ENCODE data around the gene RSPO4.

GRCh38 chr20:916125-916799, 85.8 kb downstream of the RSPO4 start, which contains the start of gene ANGPT4:
- TF ChIP-seq, protein P1, sequence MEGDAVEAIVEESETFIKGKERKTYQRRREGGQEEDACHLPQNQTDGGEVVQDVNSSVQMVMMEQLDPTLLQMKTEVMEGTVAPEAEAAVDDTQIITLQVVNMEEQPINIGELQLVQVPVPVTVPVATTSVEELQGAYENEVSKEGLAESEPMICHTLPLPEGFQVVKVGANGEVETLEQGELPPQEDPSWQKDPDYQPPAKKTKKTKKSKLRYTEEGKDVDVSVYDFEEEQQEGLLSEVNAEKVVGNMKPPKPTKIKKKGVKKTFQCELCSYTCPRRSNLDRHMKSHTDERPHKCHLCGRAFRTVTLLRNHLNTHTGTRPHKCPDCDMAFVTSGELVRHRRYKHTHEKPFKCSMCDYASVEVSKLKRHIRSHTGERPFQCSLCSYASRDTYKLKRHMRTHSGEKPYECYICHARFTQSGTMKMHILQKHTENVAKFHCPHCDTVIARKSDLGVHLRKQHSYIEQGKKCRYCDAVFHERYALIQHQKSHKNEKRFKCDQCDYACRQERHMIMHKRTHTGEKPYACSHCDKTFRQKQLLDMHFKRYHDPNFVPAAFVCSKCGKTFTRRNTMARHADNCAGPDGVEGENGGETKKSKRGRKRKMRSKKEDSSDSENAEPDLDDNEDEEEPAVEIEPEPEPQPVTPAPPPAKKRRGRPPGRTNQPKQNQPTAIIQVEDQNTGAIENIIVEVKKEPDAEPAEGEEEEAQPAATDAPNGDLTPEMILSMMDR (conservative IDR thresholded peaks at IDR 0.05; ENCODE audit: low read depth in 2 of 2), result no peak
- TF ChIP-seq POLR2AphosphoS5 (IDR thresholded peaks at IDR 0.05; ENCODE audit: low read depth), result no peak
- no peak for TF ChIP-seq CREB1 (CRISPR knock-in tag; IDR thresholded peaks at IDR 0.05; ENCODE audit: low read depth)
- no peak for TF ChIP-seq ETS1 (IDR thresholded peaks at IDR 0.05)
- TF ChIP-seq EZH2 (IDR thresholded peaks at IDR 0.05; ENCODE audit: low read depth, unreplicated experiment), result no peak
- no peak for TF ChIP-seq JUNB (IDR thresholded peaks at IDR 0.05; ENCODE audit: unreplicated experiment)
- TF ChIP-seq EZH2phosphoT487 (IDR thresholded peaks at IDR 0.05; ENCODE audit: unreplicated experiment), result no peak
- TF ChIP-seq, protein P2, sequence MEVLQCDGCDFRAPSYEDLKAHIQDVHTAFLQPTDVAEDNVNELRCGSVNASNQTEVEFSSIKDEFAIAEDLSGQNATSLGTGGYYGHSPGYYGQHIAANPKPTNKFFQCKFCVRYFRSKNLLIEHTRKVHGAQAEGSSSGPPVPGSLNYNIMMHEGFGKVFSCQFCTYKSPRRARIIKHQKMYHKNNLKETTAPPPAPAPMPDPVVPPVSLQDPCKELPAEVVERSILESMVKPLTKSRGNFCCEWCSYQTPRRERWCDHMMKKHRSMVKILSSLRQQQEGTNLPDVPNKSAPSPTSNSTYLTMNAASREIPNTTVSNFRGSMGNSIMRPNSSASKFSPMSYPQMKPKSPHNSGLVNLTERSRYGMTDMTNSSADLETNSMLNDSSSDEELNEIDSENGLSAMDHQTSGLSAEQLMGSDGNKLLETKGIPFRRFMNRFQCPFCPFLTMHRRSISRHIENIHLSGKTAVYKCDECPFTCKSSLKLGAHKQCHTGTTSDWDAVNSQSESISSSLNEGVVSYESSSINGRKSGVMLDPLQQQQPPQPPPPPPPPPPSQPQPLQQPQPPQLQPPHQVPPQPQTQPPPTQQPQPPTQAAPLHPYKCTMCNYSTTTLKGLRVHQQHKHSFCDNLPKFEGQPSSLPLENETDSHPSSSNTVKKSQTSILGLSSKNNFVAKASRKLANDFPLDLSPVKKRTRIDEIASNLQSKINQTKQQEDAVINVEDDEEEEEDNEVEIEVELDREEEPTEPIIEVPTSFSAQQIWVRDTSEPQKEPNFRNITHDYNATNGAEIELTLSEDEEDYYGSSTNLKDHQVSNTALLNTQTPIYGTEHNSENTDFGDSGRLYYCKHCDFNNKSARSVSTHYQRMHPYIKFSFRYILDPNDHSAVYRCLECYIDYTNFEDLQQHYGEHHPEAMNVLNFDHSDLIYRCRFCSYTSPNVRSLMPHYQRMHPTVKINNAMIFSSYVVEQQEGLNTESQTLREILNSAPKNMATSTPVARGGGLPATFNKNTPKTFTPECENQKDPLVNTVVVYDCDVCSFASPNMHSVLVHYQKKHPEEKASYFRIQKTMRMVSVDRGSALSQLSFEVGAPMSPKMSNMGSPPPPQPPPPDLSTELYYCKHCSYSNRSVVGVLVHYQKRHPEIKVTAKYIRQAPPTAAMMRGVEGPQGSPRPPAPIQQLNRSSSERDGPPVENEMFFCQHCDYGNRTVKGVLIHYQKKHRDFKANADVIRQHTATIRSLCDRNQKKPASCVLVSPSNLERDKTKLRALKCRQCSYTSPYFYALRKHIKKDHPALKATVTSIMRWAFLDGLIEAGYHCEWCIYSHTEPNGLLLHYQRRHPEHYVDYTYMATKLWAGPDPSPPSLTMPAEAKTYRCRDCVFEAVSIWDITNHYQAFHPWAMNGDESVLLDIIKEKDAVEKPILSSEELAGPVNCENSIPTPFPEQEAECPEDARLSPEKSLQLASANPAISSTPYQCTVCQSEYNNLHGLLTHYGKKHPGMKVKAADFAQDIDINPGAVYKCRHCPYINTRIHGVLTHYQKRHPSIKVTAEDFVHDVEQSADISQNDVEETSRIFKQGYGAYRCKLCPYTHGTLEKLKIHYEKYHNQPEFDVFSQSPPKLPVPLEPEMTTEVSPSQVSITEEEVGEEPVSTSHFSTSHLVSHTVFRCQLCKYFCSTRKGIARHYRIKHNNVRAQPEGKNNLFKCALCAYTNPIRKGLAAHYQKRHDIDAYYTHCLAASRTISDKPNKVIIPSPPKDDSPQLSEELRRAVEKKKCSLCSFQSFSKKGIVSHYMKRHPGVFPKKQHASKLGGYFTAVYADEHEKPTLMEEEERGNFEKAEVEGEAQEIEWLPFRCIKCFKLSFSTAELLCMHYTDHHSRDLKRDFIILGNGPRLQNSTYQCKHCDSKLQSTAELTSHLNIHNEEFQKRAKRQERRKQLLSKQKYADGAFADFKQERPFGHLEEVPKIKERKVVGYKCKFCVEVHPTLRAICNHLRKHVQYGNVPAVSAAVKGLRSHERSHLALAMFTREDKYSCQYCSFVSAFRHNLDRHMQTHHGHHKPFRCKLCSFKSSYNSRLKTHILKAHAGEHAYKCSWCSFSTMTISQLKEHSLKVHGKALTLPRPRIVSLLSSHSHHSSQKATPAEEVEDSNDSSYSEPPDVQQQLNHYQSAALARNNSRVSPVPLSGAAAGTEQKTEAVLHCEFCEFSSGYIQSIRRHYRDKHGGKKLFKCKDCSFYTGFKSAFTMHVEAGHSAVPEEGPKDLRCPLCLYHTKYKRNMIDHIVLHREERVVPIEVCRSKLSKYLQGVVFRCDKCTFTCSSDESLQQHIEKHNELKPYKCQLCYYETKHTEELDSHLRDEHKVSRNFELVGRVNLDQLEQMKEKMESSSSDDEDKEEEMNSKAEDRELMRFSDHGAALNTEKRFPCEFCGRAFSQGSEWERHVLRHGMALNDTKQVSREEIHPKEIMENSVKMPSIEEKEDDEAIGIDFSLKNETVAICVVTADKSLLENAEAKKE (CRISPR knock-in tag; IDR thresholded peaks at IDR 0.05), result no peak
- no peak for TF ChIP-seq REST (IDR thresholded peaks at IDR 0.05; ENCODE audit: unreplicated experiment)
- TF ChIP-seq NANOG (IDR thresholded peaks at IDR 0.05; ENCODE audit: borderline replicate concordance), result no peak
- no peak for TF ChIP-seq ZNF331 (CRISPR knock-in tag; IDR thresholded peaks at IDR 0.05; ENCODE audit: low read depth)

All from GM23338 (cell line).